SK-N-SH treated with all-trans-retinoic acid at 6 μM for 48 hours (cell line): Measurements from ENCODE around the gene MAGED4.

Experiments used
- ISL1 ChIP-seq: fragments of 250-450 bp; sonication (Bioruptor Pico); IDR thresholded peaks from 2 replicates; pipeline ENCODE4 v2.1.2; 2022; ENCODE audit warnings: mild to moderate bottlenecking, moderate library complexity
- TSHZ2 ChIP-seq: fragments of 250-450 bp; sonication (Bioruptor Pico); IDR thresholded peaks from 2 replicates; pipeline ENCODE4 v1.5.0; 2020; ENCODE audit warnings: mild to moderate bottlenecking, moderate library complexity
- ZFP3 ChIP-seq: fragments of 250-450 bp; sonication (Bioruptor Pico); IDR thresholded peaks from 2 replicates; pipeline ENCODE4 v1.5.0; 2020; ENCODE audit warnings: mild to moderate bottlenecking, moderate library complexity
- TF ChIP-seq, protein P1 (sequence below): fragments of 250-450 bp; sonication (Bioruptor Pico); IDR thresholded peaks from 2 replicates; pipeline ENCODE4 v1.5.1; 2020; ENCODE audit warnings: low read depth, mild to moderate bottlenecking, moderate library complexity

DNA sequence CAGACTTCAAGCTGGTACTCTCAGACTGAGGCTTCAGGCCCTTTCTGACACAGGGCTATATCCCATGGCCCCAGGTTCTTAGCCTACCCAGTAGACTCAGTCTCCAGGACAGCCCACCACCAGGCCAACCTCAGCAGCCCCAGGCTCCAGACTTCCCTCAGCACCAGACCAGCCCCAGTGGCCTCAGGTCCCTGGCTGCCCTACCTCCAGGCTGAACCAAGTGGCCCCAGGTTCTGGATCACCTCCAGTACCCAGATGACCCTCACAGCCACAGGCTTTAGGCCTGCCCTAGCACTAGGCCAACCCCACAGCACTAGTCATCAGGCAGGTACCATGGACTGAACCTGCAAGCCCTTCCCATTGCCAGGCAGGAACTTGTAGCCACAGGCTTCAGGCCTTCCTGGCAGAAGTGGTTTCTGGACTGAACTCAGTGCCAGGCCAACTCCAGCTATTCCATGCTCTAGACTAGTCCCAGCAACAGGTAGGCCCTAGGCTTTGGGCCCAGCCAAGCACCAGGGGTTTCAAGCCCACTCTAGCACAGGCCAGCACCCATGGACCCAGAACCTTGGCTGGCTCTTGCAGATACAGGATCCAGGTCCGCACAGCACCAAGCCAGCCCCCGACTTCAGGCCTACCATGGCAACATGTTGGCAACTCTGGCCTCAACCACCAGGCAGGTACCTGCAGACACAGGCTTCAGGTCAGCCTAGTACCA lies 45.7 kb upstream of the MAGED4 start:
- no peak for TF ChIP-seq ISL1
- no peak for TF ChIP-seq ZFP3 (CRISPR knock-in tag)
- TF ChIP-seq TSHZ2 (CRISPR knock-in tag): no peak
- TF ChIP-seq, protein P1, sequence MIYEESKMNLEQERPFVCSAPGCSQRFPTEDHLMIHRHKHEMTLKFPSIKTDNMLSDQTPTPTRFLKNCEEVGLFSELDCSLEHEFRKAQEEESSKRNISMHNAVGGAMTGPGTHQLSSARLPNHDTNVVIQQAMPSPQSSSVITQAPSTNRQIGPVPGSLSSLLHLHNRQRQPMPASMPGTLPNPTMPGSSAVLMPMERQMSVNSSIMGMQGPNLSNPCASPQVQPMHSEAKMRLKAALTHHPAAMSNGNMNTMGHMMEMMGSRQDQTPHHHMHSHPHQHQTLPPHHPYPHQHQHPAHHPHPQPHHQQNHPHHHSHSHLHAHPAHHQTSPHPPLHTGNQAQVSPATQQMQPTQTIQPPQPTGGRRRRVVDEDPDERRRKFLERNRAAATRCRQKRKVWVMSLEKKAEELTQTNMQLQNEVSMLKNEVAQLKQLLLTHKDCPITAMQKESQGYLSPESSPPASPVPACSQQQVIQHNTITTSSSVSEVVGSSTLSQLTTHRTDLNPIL (CRISPR knock-in tag): no peak
